Measurements from ENCODE around the gene PLIN4.

PLIN4 gene

DNA sequence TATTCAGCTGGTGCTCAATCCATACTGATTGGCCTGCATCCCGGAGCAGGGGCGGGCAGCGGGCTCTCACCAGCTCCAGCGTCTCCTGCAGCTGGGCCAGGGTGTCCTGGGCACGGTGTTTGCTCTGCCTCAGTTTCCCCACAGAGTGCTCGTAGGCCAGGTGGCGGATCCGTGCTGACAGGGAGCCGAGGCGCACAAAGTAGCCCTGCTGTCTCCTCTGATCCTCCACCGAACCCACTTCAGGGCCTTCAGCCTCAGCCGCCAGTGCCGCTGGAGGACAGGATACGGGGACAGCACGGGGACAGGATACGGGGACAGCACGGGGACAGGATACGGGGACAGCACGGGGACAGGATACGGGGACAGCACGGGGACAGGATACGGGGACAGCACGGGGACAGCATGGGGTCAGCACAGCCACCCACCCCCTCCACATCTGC, 7.3 kb upstream of the PLIN4 start:
- DNase-seq (ENCODE audit: low spot score): no peak

DNA sequence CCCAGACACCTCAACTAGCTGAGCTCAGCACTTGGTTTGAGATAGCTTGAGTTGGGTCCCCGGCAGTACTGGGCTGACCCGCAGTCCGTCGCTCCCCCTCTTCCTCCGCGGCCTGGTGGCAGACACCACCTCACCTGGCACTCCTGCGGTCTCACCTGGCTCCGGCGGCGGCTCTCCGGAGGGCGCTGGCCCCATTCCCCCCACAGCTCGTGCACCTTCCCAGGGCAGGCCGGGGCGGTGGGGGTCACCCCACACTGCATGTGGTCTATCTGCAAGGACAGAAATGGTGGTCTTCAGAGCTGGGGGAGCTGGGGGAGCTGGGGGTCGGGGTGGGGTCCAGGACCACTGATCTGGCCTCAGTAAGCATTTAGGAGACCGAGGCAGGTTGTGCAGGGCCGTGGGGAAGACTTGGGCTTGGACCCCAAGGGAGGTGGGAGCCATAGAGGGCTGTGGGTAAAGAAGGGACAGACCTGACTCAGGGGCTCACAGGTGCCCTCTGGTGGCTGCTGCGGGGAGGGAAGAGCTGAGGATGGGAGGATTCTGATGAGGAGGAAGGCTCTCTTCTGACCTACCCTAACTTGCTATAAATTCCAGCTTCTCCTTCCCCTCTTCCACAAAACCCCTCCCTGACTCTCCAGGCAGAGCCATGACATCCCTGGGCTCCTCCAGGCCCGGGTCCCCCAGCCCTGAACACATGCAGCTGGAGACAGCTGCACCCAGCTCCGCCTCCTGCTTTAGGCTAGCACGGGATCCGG, 6.7 kb upstream of the PLIN4 start:
- peak; percentile 40 for DNase-seq (ENCODE audit: low spot score)

DNA sequence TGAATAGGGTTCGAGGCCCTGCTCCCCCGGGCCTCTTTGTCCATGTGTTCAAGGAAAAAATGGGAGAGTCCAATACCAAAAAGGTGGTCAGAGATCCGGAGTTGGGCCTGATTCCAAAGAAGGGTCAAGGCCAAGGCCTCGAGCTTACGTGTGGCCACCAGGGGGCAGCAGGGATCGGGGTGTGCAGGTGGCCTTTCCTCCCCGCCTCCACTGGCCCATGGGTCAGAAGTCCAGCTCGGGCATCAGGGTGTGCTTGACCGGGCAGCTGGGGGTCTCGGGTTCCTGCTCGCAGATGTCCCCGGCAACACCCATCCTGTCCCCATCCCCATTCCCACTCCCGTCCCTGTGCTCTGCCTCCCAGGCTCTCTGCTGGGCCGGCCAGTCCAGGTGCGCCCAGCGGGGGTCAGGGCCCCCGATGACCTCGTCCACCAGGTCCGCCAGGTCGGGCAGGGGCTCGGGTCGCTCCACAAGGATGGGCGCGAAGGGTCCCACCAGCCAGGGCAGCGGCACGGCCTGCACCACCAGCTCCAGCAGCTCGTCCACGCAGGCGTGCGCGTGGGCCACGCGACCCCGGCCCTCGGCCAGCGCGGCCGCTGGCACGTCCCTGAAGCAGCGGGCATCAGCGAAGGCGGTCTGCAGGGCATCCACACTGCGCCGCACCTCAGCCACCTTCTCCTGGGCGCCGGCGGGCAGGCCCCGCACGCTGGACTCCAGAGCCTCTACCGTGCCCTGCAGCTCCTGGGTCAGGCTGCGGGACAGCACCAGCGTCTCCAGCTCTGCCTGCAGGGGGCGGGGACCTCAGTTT, 5.2 kb upstream of the PLIN4 start:
- DNase-seq (ENCODE audit: low spot score): no peak

DNA sequence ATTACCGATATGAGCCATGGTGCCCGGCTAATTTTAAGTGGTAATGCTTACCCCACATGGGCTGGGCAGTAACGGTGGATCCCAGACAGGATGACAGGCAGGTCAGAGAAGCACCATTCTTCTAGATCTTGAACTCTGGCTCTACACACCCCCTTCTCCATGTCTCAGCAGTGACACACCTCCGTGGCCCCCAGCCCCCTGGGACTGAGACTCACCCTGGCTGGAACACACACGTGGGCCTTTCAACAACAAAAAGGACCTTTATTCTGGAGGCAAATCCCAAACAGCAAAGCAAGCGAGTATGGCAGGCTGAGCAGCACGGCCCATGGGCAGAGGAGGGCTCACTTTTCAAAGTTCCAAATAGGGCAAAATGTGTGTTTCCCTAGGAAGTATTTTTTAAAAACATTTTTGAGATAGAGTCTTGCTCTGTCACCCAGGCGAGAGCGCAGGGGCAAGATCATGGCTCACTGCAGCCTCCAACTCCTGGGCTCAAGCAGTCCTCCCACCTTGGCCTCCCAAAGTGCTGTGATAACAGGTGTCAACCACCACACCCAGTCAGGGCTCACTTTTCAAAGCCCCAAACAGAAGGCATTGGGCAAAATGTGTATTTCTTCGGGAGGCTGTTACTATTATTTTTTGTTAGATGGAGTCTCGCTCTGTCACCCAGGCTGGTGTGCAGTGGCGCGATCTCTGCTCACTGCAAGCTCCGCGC, 4.2 kb upstream of the PLIN4 start:
- DNase-seq (ENCODE audit: low spot score): no peak

DNA sequence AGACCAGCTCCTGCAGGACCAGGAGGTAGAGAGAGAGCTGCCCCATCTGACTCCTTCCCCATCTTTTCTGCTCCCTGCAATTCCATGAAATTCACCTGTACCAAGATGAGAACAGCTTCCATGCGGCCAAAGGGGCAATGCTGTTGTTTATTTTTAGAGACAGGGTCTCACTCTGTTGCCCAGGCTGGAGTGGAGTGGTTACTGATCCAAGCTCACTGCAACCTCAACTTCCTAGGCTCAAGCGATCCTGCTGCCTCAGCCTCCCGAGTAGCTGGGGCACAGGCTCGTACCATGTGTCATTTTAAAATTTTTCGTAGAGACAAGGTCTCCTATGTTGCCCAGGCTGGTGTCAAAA, 3.6 kb upstream of the PLIN4 start:
- no peak for DNase-seq (ENCODE audit: low spot score)

DNA sequence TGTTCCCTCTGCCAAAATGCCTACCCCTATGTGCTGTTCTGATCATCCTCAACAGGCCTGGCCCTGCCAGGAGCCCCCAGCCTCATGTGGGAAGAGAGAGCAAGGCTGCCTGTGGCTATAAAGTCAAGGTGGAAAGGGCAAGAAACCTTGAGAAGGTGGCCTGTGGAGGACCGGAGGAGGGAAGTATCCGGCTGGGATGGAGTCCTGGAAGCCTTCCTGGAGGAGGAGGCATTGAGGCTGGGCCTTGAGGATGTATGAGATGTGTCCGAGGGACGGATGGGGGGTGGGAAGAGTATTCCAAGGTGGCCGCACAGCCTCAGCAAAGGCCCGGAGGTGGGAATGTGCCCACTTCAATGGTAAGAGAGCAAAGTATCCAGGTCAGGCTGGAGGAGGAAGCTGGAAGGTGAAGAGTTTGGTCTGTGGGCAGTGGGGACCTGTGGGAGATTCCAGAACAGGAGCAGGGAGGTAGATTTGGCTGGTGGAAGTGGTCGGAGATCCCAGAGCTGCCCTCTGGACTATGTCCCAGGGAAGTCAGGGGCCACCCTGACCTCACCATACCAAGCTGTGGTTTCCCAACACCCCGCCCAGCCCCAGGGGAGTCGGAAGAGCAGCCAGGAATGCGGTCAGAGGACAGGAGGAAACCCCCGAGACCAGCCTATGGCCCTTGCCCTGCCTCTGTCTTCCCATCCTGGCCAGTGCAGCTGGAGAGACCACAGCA, 3.0 kb upstream of the PLIN4 start:
- DNase-seq (ENCODE audit: low spot score): no peak

DNA sequence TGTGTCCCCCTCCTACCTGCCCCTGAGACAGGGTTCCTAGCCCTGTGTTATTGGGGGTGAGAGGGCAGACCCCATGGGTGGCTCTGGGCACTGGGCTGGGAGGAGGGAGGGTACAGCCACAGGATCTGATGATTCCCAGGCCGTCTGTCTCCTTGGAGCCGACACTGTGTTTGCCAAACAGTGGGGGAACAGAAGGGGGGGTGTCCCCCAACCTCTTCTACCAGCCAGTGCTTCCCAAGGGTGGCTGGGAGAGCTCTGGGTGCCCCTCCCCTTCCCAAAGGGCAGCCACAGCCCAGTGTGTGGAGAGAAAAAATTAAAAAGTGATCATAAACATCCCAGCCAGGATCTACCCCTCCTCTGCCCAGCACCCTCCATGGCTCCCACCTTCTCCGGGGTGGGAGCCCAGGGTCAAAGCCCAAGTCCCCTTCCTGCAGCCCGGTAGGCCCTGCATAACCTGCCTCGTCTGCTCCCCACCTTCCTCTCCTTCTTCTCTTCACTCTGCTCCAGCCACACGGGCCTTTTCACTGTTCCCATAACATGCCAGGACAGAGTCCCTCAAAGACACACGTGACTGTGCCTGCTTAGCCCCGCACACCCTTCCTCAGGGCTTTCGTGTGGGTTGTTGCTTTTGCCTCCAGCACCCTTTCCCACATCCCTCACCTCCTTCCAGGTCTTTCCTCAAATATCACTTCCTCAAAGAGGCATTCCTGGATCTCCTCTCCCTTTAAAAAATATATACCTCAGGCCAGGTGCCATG, 1.4 kb upstream of the PLIN4 start:
- DNase-seq (ENCODE audit: low spot score): no peak

DNA sequence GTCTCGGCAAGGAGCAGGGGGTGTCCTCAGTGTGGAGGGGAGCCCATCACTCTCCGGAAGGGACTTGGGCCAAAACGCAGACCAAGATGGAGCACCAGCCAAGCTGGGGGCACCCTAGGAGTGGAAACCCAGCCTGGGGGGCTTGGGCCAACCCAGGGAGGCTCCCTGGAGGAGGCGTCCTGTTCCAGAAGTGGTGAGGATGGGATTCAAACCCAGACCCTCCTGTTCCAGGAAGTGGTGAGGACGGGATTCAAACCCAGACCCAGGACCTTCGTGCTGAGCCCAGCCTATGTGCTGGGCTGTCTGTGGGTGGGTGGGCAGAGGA, 848 bp upstream of the PLIN4 start:
- no peak for DNase-seq (ENCODE audit: low spot score)

DNA sequence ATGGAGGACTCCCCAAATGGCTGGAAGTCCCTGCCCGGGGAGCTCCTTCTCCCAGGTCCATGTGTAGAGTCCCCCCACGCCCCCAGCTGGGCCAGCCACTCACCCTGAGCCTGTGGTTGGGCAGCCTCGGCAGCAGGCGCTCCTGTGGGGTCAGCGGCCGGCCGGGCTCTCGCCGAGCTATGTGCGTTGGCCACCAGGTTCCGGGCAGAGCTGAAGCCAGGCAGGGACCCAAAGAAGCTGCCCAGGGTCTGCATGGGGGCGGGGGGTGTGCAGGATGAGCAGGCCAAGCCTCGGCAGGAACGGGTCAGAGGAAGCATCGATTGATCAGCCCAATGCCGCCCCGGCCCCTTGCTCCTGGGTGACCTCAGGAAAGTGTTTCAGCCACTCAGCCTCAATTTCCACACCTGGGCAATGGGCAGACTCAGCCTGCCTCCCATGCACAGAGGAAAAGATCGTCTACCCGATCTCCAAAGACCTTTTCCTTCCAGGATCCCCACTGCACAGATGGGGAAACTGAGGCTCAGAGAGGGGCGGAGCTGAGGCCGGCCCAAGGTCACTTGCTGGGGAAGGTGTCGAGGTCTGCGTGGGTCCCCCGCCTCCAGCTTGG, 732 bp downstream of the PLIN4 start:
- no peak for DNase-seq (ENCODE audit: low spot score)

DNA sequence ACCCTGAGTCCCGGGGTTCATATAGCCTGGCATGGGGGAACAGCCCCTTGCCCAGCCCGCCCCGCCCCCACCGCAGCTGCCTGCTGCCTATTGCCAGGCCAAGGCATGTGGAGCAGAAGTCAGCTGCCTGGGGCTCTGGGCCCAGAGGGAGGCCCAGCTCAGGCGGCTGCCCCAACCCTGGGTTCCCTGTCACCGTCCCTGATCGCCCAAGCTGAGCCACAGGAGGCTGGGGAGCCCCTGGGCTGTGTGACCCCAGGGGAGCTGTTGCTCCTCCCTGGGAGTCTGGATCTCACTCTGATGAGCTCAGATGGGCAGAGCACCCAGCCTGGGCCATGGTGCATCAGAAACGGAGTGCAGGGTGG, 1.4 kb downstream of the PLIN4 start:
- no peak for DNase-seq (ENCODE audit: low spot score)

DNA sequence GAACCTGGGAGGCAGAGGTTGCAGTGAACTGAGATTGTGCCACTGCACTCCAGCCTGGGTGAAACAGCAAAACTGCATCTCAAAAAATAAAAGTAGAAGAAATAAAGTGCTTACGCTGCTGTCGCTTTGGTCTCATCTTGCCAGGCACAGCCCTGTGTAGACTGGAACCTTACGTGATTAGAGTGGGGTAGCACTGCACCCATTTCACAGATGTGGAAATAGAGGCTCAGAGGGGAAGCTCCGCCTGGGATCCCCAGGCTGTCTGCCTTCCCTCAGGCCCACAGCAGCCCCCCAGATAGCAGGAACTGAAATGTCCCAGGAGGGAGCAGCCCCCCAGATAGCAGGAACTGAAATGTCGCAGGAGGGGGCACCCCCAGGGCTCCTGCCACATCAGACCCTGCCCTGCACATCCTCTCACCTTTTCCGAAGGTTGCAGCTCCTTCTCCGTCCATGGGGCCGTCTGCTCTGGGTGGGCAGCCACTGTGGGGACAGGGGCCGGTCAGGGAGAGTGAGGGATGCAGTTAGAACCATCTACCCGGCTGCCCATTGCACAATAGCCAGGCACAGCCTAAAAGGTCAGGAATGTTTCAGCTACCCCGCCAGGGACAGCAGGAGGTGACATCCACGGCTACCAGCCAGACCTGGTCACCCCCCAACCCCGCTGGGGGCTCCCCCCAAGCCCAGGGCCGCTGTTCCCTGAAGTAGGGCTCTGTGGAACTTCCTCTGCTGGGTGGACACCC, 1.9 kb downstream of the PLIN4 start:
- no peak for DNase-seq (ENCODE audit: low spot score)

DNA sequence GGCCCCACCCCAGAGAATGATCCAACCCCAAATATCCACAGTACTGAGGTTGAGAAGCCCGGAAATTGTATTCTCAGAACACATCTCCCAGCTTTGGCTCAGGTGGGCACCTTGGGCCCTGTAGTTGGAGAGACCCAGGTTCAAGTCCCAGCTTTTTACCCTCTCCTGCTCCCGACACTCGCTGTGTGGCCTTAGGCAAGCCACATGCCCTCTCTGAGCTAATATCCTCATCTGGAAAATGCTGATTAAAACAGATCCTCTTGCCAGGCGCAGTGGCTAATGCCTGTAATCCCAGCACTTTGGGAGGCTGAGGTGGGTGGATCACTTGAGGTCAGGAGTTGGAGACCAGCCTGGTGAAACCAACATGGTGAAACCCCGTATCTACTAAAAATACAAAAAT, 2.6 kb downstream of the PLIN4 start:
- no peak for DNase-seq (ENCODE audit: low spot score)

DNA sequence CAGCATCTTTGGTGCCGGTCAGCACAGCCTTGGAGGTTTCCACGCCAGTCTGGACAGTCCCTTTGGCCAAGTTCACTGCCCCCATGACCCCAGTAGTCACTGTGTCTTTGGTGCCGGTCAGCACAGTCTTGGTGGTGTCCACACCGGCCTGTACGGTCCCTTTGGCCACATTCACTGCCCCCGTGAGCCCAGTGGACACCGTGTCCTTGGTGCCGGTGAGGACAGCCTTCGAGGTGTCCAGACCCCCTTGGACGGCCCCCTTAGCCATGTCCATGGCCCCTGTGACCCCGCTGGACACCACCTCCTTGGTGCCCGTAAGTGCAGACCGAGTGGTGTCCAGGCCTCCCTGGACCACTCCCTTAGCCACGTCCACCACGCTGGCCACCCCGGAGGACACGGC, 5.0 kb downstream of the PLIN4 start:
- no peak for DNase-seq (ENCODE audit: low spot score)

DNA sequence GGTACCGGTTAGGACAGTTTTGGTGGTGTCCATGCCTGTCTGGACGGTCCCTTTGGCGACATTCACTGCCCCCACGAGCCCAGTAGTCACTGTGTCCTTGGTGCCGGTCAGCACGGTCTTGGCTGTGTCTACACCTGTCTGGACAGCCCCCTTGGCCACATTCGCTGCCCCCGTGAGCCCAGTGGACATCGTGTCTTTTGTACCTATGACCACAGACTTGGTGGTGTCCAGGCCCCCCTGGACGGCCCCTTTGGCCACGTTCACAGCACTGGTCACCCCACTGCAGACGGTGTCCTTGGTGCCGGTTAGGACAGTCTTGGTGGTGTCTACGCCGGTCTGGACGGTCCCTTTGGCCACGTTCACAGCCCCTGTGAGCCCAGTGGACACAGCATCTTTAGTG, 6.2 kb downstream of the PLIN4 start:
- DNase-seq (ENCODE audit: low spot score): no peak

DNA sequence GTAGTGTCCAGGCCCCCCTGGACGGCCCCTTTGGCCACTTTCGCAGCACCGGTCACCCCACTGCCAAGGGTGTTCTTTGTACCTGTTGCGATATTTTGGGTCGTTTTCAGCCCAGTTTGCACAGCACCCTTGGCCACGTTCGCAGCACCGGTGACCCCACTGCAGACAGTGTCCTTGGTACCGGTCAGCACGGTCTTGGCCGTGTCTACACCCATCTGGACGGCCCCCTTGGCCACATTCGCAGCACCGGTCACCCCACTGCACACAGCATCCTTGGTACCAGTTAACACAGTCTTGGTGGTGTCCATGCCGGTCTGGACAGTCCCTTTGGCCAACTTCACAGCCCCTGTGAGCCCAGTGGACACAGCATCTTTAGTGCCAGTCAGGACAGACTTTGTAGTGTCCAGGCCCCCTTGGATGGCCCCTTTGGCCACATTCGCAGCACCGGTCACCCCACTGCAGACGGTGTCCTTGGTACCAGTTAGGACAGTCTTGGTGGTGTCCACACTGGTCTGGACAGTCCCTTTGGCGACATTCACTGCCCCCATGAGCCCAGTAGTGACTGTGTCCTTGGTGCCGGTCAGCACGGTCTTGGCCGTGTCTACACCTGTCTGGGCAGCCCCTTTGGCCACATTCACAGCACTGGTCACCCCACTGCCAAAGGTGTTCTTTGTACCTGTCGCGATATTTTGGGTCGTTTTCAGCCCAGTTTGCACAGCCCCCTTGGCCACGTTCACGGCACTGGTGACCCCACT, 6.8 kb downstream of the PLIN4 start:
- DNase-seq (ENCODE audit: low spot score): no peak

DNA sequence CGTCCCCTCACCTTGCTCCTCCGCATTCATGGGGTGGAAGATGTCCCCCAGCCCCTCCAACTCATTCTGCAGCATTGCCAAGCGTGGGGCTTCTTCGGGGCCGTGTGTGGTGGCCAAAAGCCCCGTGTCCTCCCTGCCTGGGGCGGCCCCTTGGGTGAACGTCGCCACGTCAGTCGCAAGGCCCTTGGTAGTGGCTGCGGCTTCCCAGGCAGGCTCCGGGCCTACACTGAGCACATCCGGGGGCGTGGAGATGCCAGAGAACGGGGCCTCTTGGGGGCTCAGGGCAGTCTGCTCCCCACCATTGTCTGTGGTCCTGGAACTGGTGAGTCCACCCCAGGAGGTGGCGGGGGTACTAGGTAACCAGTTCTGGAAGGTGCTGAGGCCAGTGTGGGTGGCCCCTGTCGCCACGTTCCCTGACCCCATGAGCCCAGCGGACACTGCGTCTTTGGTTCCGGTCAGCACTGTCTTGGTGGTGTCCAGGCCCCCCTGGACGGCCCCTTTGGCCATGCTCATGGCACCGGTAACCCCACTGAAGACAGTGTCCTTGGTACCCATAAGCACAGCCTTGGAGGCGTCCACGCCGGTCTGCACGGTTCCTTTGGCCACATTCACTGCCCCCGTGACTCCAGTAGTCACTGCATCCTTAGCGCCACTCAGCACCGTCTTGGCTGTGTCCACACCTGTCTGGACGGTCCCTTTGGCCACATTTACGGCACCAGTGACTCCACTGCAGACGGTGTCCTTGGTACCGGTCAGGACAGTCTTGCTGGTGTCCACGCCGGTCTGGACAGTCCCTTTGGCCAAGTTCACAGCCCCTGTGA, 7.6 kb downstream of the PLIN4 start:
- DNase-seq (ENCODE audit: low spot score): no peak

DNA sequence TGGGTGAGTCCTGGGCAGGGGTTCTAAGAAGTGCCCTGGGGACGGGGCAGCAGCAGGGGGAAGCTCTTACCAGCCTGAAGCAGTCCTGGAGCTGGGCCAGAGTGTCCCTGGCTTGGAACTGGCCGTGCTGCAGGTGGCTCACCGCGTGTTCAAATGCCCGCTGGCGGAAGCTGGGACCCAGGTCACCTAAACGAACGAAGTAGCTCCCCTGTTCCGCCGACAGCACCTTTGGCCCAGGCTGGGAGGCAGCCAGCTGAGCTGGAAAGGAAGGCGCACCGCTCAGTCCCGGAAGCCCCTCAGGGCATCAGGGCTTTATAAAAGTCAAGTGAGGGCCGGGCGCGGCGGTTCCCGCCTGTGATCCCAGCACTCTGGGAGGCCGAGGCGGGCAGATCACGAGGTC, 9.6 kb downstream of the PLIN4 start:
- DNase-seq (ENCODE audit: low spot score): no peak

DNA sequence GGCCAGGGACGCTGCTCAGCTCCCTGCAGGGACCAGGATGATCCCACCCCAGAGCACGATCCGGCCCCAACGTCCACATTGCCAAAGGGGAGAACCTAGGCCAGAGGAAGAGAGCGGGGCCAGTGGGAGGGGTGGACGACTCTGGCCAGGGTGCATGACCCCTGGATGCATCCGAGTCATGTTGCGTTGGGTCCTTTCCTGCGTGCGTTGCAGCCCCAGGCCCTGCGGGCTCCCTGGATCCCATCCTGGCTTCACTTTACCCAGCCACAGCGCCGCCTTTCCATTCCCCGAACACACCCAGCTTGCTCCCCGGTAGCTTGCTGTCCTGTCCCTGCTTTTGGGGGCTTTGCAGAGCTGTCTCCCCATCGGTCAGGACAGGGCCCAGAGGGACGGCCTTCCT, 10.5 kb downstream of the PLIN4 start:
- no peak for DNase-seq (ENCODE audit: low spot score)

DNA sequence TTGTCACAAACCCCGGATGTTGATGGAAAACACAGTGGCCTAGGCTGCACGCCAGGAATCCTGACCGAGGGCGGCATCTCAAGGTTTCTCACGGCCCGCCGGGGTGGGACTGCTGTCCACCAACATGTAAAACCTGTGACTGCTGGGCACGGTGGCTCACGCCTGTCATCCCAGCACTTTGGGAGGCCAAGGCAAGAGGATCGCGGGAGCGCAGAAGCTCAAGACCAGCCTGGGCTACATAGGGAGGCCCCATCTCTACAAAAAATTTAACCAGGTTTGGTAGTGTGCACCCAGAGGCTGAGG, 11.2 kb downstream of the PLIN4 start:
- DNase-seq (ENCODE audit: low spot score): no peak
